Measurements from ENCODE around the gene DSE. TPM values are rescaled to one million over a fixed set of nuclear protein-coding genes. Genes with fewer than 3 reads are reported as not detected.

DSE gene
- total RNA-seq, 1 experiment from 2014 or later = 9.8 TPM

- H3K27ac ChIP-seq (ENCODE audit: low read length) = no peak overlapping the region
- no peak overlapping the region for H2AFZ ChIP-seq (ENCODE audit: low read length)
- CTCF ChIA-PET = no interaction called here
- H3K79me2 ChIP-seq (ENCODE audit: low read length) = no peaks in the 10 kb centered on the region
- intact Hi-C loops (cut with micrococcal nuclease) = no loop called here
- DNase-seq (no peak), ATAC-seq (no peak)
- no peak overlapping the region for H3K9ac ChIP-seq (ENCODE audit: low read length)
- no peaks in the 10 kb centered on the region for H3K9me3 ChIP-seq (ENCODE audit: low read length)
- no peak overlapping the region for H3K4me3 ChIP-seq (ENCODE audit: low read length)
- no TSS peak for BruUV-seq (replicated peaks)
- H3K4me1 ChIP-seq (ENCODE audit: insufficient read depth, low read length) = no peaks in the 10 kb centered on the region
- no peak for TF ChIP-seq EZH2 (IDR thresholded peaks at IDR 0.05; ENCODE audit: low read length, unreplicated experiment)
- no peak for TF ChIP-seq EZH2phosphoT487 (IDR thresholded peaks at IDR 0.05; ENCODE audit: borderline replicate concordance, low read length)
- TF ChIP-seq, protein P1, sequence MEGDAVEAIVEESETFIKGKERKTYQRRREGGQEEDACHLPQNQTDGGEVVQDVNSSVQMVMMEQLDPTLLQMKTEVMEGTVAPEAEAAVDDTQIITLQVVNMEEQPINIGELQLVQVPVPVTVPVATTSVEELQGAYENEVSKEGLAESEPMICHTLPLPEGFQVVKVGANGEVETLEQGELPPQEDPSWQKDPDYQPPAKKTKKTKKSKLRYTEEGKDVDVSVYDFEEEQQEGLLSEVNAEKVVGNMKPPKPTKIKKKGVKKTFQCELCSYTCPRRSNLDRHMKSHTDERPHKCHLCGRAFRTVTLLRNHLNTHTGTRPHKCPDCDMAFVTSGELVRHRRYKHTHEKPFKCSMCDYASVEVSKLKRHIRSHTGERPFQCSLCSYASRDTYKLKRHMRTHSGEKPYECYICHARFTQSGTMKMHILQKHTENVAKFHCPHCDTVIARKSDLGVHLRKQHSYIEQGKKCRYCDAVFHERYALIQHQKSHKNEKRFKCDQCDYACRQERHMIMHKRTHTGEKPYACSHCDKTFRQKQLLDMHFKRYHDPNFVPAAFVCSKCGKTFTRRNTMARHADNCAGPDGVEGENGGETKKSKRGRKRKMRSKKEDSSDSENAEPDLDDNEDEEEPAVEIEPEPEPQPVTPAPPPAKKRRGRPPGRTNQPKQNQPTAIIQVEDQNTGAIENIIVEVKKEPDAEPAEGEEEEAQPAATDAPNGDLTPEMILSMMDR (conservative IDR thresholded peaks at IDR 0.05; ENCODE audit: low read depth, low read length) = no peak
- POLR2A ChIA-PET (ENCODE audit: unreplicated experiment) = no interaction called here
- H4K20me1 ChIP-seq (ENCODE audit: low read length) = no peaks in the 10 kb centered on the region
- H3K27me3 ChIP-seq (ENCODE audit: low read length) = no peaks in the 10 kb centered on the region
- H3F3A ChIP-seq (ENCODE audit: low read length, unreplicated experiment) = no peaks in the 10 kb centered on the region
- H3K36me3 ChIP-seq (ENCODE audit: low read depth, low read length) = no peaks in the 10 kb centered on the region
- no peaks in the 10 kb centered on the region for H3K9me2 ChIP-seq (replicated peaks; ENCODE audit: low read length)
- no peak overlapping the region for H3K4me2 ChIP-seq (ENCODE audit: low read length)
Observed at GRCh38 chr6:116492331-116493067, 121.8 kb downstream of the DSE start.

Other genes with a start within 250 kb of the DSE start
- not detected in 2 replicates for gene COL10A1, start 244.8 kb upstream of the DSE start, total RNA-seq (2014; rRNA removed)
- 8.0 and 10.1 TPM in 2 replicates for gene TSPYL4, start 116.9 kb upstream of the DSE start, total RNA-seq (2014; rRNA removed)
- 35.1 and 38.8 TPM in 2 replicates for gene TSPYL1, start 91.0 kb upstream of the DSE start, total RNA-seq (2014; rRNA removed)
- gene CALHM6, start 90.4 kb downstream of the DSE start, total RNA-seq (2014; rRNA removed) = not detected in 2 replicates
- gene CALHM5, start 140.7 kb downstream of the DSE start, total RNA-seq (2014; rRNA removed) = not detected in 2 replicates
- gene TRAPPC3L, start 174.7 kb downstream of the DSE start, total RNA-seq (2014; rRNA removed) = not detected in 2 replicates
- gene CALHM4, start 182.8 kb downstream of the DSE start, total RNA-seq (2014; rRNA removed) = not detected in 2 replicates
- gene RWDD1, start 200.6 kb downstream of the DSE start, total RNA-seq (2014; rRNA removed) = 18.4 and 24.6 TPM in 2 replicates
- gene RSPH4A, start 245.5 kb downstream of the DSE start, total RNA-seq (2014; rRNA removed) = 0.04 TPM in 1 of 2 replicates, not detected in the other

All from PC-3 (cell line).